Fibroblast of mammary gland (primary cell): ENCODE measurements around the gene ETFA.

Experiments
- DNase-seq: peaks from one replicate; pipeline ENCODE4 v3.0.0-alpha.2; 2010; ENCODE audit warnings: low read depth
- H3K4me3 ChIP-seq: 2 replicates; pipeline ENCODE4 v1.5.1; 2011; ENCODE audit warnings: low read depth, mild to moderate bottlenecking, low read length, moderate library complexity; ENCODE audit not compliant: control insufficient read depth
- CTCF ChIP-seq: conservative IDR thresholded peaks from 2 replicates; pipeline ENCODE4 v1.5.1; 2011; ENCODE audit warnings: low read depth, low read length, inconsistent platforms; ENCODE audit not compliant: control insufficient read depth, insufficient read depth

ETFA gene

GRCh38 chr15:76336254-76337058, 25.2 kb upstream of the ETFA start, which contains the start of gene ISL2:
ISL2 (plus strand) TSS chr15:76336773; CDS start chr15:76336884, 111 bp downstream.
- peak within 1 kb of the TSS; percentile 24 for H3K4me3 ChIP-seq

GRCh38 chr15:76335307-76336253, 24.3 kb upstream of the ETFA start:
- TF ChIP-seq CTCF, result no peak
- H3K4me3 ChIP-seq, result peak overlapping the region; percentile 24
- DNase-seq, result no peak

More at GRCh38 chr15:76336254-76337058, 25.2 kb upstream of the ETFA start, which contains the start of gene ISL2:
- peak; percentile 45 for DNase-seq
- TF ChIP-seq CTCF, result no peak

- TF ChIP-seq CTCF, result no peak
- DNase-seq, result no peak
- no peak overlapping the region for H3K4me3 ChIP-seq
Measured at GRCh38 chr15:76334438-76335306, 23.4 kb upstream of the ETFA start.

- peak; percentile 28 for TF ChIP-seq CTCF
- no peak for DNase-seq
- no peak overlapping the region for H3K4me3 ChIP-seq
Measured at GRCh38 chr15:76333720-76334437, 22.6 kb upstream of the ETFA start.

GRCh38 chr15:76333309-76333708, 22.0 kb upstream of the ETFA start:
- DNase-seq, result no peak
- no peak for TF ChIP-seq CTCF
- H3K4me3 ChIP-seq, result no peak overlapping the region
